ACHN (cell line): ENCODE data around the gene BMPR1B.

ENCODE experiments used
- DNase-seq: peaks from one replicate; pipeline ENCODE4 v3.0.0-alpha.2; 2015
- in situ Hi-C: cut with HindIII; loops from 2 replicates; pipeline ENCODE4 v1.10.0; 2017; ENCODE audit warnings: low sequenced_read_pairs, low pct_ligation_motif_present, low pct_unique_long_range_greater_than_20kb

BMPR1B gene

GRCh38 chr4:94976371-94977011 lies 218.7 kb downstream of the BMPR1B start:
- no peak for DNase-seq
- in situ Hi-C loops = no loop called here

GRCh38 chr4:94978904-94979303 lies 221.1 kb downstream of the BMPR1B start:
- in situ Hi-C loops = no loop called here

GRCh38 chr4:94979621-94980020 lies 221.9 kb downstream of the BMPR1B start:
- DNase-seq = no peak
- in situ Hi-C loops = no loop called here

More at GRCh38 chr4:94978904-94979303, 221.1 kb downstream of the BMPR1B start:
- no peak for DNase-seq

- DNase-seq = peak; percentile 6
- in situ Hi-C loops = no loop called here
These were observed 238.1 kb downstream of the BMPR1B start for GRCh38 chr4:94995684-94996394.

GRCh38 chr4:95000076-95000648 lies 242.4 kb downstream of the BMPR1B start:
- in situ Hi-C loops = no loop called here
- DNase-seq = no peak

- in situ Hi-C loops = no loop called here
- no peak for DNase-seq
These were observed 247.2 kb downstream of the BMPR1B start for GRCh38 chr4:95004912-95005311.

- in situ Hi-C loops = no loop called here
- DNase-seq = no peak
These were observed 250.2 kb downstream of the BMPR1B start for GRCh38 chr4:95007998-95008397.

- in situ Hi-C loops = no loop called here
- DNase-seq = no peak
These were observed 255.5 kb downstream of the BMPR1B start for GRCh38 chr4:95013236-95013635.

GRCh38 chr4:95014068-95014467 lies 256.3 kb downstream of the BMPR1B start:
- in situ Hi-C loops = no loop called here
- DNase-seq = no peak

GRCh38 chr4:95017305-95018064 lies 259.7 kb downstream of the BMPR1B start:
- no peak for DNase-seq
- in situ Hi-C loops = no loop called here

GRCh38 chr4:95018785-95019184 lies 261.0 kb downstream of the BMPR1B start:
- in situ Hi-C loops = no loop called here
- no peak for DNase-seq

- no peak for DNase-seq
- in situ Hi-C loops = no loop called here
These were observed 262.8 kb downstream of the BMPR1B start for GRCh38 chr4:95020521-95020920.

GRCh38 chr4:95021099-95021498 lies 263.3 kb downstream of the BMPR1B start:
- in situ Hi-C loops = no loop called here
- no peak for DNase-seq

- in situ Hi-C loops = no loop called here
- no peak for DNase-seq
These were observed 265.4 kb downstream of the BMPR1B start for GRCh38 chr4:95023110-95023509.

GRCh38 chr4:95027905-95028618 lies 270.3 kb downstream of the BMPR1B start:
- in situ Hi-C loops = no loop called here
- no peak for DNase-seq

GRCh38 chr4:95038791-95039190 lies 281.0 kb downstream of the BMPR1B start:
- DNase-seq = no peak
- in situ Hi-C loops = no loop called here

GRCh38 chr4:95044324-95044837 lies 286.6 kb downstream of the BMPR1B start:
- in situ Hi-C loops = no loop called here
- no peak for DNase-seq

GRCh38 chr4:95045429-95045828 lies 287.7 kb downstream of the BMPR1B start:
- no peak for DNase-seq
- in situ Hi-C loops = no loop called here
